ENCODE results near the gene RPRD1B.

- TF ChIP-seq CTCF (IDR thresholded peaks at IDR 0.05; ENCODE audit: borderline replicate concordance, extremely low read depth, low read length, poor library complexity, severe bottlenecking): no peak
- no peak for TF ChIP-seq EZH2 (IDR thresholded peaks at IDR 0.05; ENCODE audit: borderline replicate concordance, low read depth, low read length, severe bottlenecking)
Observed at GRCh38 chr20:38139156-38139912, 105.8 kb downstream of the RPRD1B start.

Data from DND-41 (cell line).